Trophoblast cell (in vitro differentiated cells and primary cell): ENCODE data around the gene CTNS.

Source experiments
- DNase-seq, 2 donors: peaks; one replicate each; pipeline ENCODE4 v3.0.0-alpha.2; 2016
- H2AFZ ChIP-seq: 2 replicates; pipeline ENCODE4 v1.6.1; 2013; ENCODE audit warnings: low read length, moderate library complexity, mild to moderate bottlenecking; ENCODE audit not compliant: insufficient read depth, poor library complexity
- H2AK5ac ChIP-seq: 2 replicates; pipeline ENCODE4 v1.6.1; 2013; ENCODE audit warnings: mild to moderate bottlenecking, low read length
- H2BK120ac ChIP-seq: 2 replicates; pipeline ENCODE4 v1.6.1; 2013; ENCODE audit warnings: low read length, mild to moderate bottlenecking, moderate library complexity; ENCODE audit not compliant: insufficient read depth, poor library complexity
- H2BK12ac ChIP-seq: 2 replicates; pipeline ENCODE4 v1.6.1; 2013; ENCODE audit warnings: mild to moderate bottlenecking, low read length, moderate library complexity
- H2BK5ac ChIP-seq: 2 replicates; pipeline ENCODE4 v1.6.1; 2013; ENCODE audit warnings: low read length, low read depth, moderate library complexity, mild to moderate bottlenecking; ENCODE audit not compliant: poor library complexity
- H3K14ac ChIP-seq: 2 replicates; pipeline ENCODE4 v1.6.1; 2013; ENCODE audit warnings: mild to moderate bottlenecking, low read length
- H3K18ac ChIP-seq: 2 replicates; pipeline ENCODE4 v1.6.1; 2013; ENCODE audit warnings: mild to moderate bottlenecking, low read length
- H3K23ac ChIP-seq: 2 replicates; pipeline ENCODE4 v1.6.1; 2013; ENCODE audit warnings: low read length
- H3K27ac ChIP-seq: 2 replicates; pipeline ENCODE4 v1.5.1; 2013; ENCODE audit warnings: low read depth, mild to moderate bottlenecking, inconsistent platforms, low read length, moderate library complexity
- H3K27me3 ChIP-seq: 2 replicates; pipeline ENCODE4 v1.6.1; 2013; ENCODE audit warnings: inconsistent platforms, mild to moderate bottlenecking, low read length, moderate library complexity; ENCODE audit not compliant: insufficient read depth
- H3K36me3 ChIP-seq, 2 experiments: 1 replicate in 1 of 2; 2 replicates in 1 of 2; pipeline ENCODE4 v1.6.1; 2013; ENCODE audit warnings: low read length in 2 of 2, mild to moderate bottlenecking in 2 of 2, moderate library complexity in 1 of 2; ENCODE audit not compliant: insufficient read depth in 2 of 2, control insufficient read depth in 1 of 2
- H3K4ac ChIP-seq: 2 replicates; pipeline ENCODE4 v1.6.1; 2013; ENCODE audit warnings: low read depth, mild to moderate bottlenecking, low read length, moderate library complexity
- H3K4me1 ChIP-seq, 2 experiments: 1 replicate in 1 of 2; 2 replicates in 1 of 2; pipeline ENCODE4 v1.6.1; 2013; ENCODE audit warnings: low read length in 2 of 2, mild to moderate bottlenecking in 2 of 2, moderate library complexity in 1 of 2; ENCODE audit not compliant: insufficient read depth in 2 of 2, control insufficient read depth in 1 of 2
- H3K4me2 ChIP-seq: 2 replicates; pipeline ENCODE4 v1.6.1; 2013; ENCODE audit warnings: inconsistent platforms, mild to moderate bottlenecking, low read length, moderate library complexity
- H3K4me3 ChIP-seq: 2 replicates; pipeline ENCODE4 v1.5.1; 2013; ENCODE audit warnings: mild to moderate bottlenecking, low read depth, low read length, inconsistent platforms
- H3K79me1 ChIP-seq: one replicate; pipeline ENCODE4 v1.6.1; 2013; ENCODE audit warnings: low read length
- H3K79me2 ChIP-seq: 2 replicates; pipeline ENCODE4 v1.6.1; 2013; ENCODE audit warnings: low read length, mild to moderate bottlenecking; ENCODE audit not compliant: control insufficient read depth, insufficient read depth, poor library complexity
- H3K9ac ChIP-seq: 2 replicates; pipeline ENCODE4 v1.6.1; 2013; ENCODE audit warnings: mild to moderate bottlenecking, low read length
- H3K9me3 ChIP-seq: 2 replicates; pipeline ENCODE4 v1.6.1; 2013; ENCODE audit warnings: low read depth, mild to moderate bottlenecking, control low read depth, inconsistent platforms, low read length; ENCODE audit not compliant: insufficient read depth
- H4K12ac ChIP-seq: 2 replicates; pipeline ENCODE4 v1.6.1; 2013; ENCODE audit warnings: low read depth, mild to moderate bottlenecking, low read length, moderate library complexity
- H4K8ac ChIP-seq: 2 replicates; pipeline ENCODE4 v1.6.1; 2013; ENCODE audit warnings: low read depth, mild to moderate bottlenecking, low read length, moderate library complexity
- H4K91ac ChIP-seq: one replicate; pipeline ENCODE4 v1.6.1; 2013; ENCODE audit warnings: low read depth, mild to moderate bottlenecking, low read length, moderate library complexity
- WGBS: extraction: QIAGEN DNeasy Blood & Tissue Kit; methylation state at CpG from one replicate; pipeline ENCODE4 v1.1.7; 2013; ENCODE audit warnings: missing lambda C conversion rate; ENCODE audit not compliant: insufficient read length, insufficient coverage; ENCODE audit errors: extremely low coverage; 5-methylcytosine and 5-hydroxymethylcytosine counted together

Gene CTNS

GRCh38 chr17:3657588-3657869 lies 21.0 kb downstream of the CTNS start:
- Histone ChIP-seq H3K36me3 (peaks cover 13 to 24% of the 10 kb centered on the region in 2 experiments), H2BK120ac (no peak overlapping the region), H2AK5ac (no peak overlapping the region), H3K27me3 (no peaks in the 10 kb centered on the region), H2BK5ac (no peak overlapping the region), H3K14ac (no peak overlapping the region), H3K23ac (no peak overlapping the region), H3K27ac (no peak overlapping the region), H2BK12ac (no peak overlapping the region), H3K4me2 (no peak overlapping the region), H4K8ac (no peak overlapping the region), H2AFZ (no peak overlapping the region), H4K12ac (no peak overlapping the region), H3K79me1 (no peaks in the 10 kb centered on the region), H3K9me3 (no peaks in the 10 kb centered on the region), H3K79me2 (no peaks in the 10 kb centered on the region), H3K18ac (no peak overlapping the region), H4K91ac (no peak overlapping the region), H3K4ac (no peak overlapping the region), H3K4me1 (peaks cover 0 to 7% of the 10 kb centered on the region in 2 experiments), H3K4me3 (no peak overlapping the region), H3K9ac (no peak overlapping the region)
- no CpG with 5 or more reads among the region's 7 CpGs for WGBS
- DNase-seq = no peak

DNA sequence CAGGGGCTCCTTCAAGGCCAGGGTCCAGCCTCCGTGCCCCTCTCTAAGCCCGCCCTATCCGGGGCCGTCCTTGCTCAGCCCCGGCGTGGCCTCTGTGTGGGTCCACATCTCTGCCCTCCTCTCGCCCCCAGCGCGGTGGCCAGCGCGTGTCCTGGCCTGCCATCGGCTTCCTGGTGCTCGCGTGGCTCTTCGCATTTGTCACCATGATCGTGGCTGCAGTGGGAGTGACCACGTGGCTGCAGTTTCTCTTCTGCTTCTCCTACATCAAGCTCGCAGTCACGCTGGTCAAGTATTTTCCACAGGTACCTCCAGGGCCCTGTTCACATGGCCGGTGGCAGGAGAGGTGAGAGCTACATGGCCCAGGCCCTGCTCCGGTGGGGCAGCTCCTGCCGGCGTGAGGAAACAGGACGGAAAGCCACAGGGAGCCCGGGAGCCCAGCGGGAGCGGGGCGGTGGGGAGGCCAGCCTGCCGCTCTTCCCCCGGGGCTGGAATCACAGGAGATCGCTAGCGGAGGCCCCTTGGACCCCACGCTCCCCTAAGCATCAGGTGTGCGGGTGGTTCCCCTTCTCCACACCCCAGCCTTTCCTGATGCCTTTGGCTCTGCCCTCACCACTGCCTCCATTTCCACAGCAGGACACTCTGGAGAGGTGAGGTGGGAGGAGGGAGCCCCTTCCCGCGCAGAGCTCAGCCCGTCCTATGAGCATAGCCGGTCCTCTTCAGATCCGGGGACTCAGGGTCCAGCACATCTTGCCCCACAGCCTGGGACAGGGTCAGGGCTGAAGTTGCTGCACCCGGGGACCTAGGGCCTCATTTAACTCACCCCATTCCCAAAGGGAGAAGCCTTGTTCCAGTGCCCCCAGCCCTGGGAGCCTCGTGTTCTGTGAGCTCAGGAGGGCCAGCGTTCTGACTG lies 21.6 kb downstream of the CTNS start:
- Histone ChIP-seq H3K9ac (no peak overlapping the region), H2BK12ac (no peak overlapping the region), H3K4ac (no peak overlapping the region), H3K27ac (no peak overlapping the region), H3K14ac (no peak overlapping the region), H3K9me3 (no peaks in the 10 kb centered on the region), H3K4me2 (no peak overlapping the region), H3K79me1 (no peaks in the 10 kb centered on the region), H4K8ac (no peak overlapping the region), H3K4me3 (no peak overlapping the region), H3K18ac (no peak overlapping the region), H3K36me3 (peaks cover 16 to 27% of the 10 kb centered on the region in 2 experiments), H3K79me2 (no peaks in the 10 kb centered on the region), H3K4me1 (peaks cover 0 to 7% of the 10 kb centered on the region in 2 experiments), H2AK5ac (no peak overlapping the region), H3K23ac (no peak overlapping the region), H2AFZ (no peak overlapping the region), H4K91ac (no peak overlapping the region), H2BK120ac (no peak overlapping the region), H4K12ac (no peak overlapping the region), H2BK5ac (no peak overlapping the region), H3K27me3 (no peaks in the 10 kb centered on the region)
- WGBS = no CpG with 5 or more reads among the region's 42 CpGs
- DNase-seq = no peak

DNA sequence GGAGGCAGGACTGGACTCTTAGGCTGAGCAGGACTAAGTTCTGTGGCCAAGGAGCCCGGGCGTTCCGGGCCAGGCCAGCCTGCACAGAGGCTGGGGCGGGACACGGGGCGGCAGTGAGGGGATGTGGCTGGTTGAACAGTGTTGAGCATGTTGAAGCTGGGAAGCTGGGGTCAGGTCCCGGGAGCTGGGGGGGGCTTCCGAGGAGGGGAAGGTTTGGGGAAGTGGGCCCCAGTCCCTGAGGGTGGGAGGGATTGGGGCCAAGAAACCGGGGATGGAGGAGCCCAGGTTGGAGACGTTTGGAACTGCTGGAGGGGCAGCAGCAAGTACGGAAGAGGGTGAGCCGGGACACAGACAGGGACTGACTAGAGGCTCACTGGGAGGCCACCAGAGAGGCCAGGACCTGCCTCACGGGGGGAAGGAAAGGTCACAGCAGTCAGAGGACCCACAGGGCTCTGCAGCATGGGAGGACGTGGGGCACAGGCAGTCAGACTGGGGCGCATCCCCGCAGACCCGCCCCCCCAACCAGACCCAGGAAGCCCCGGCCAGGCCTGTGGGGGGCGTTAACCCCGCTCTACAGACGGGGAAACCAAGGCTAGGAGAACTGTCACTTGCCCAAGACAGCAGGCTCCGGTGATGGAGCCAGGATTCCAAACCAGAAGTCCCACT lies 22.4 kb downstream of the CTNS start:
- no peaks in the 10 kb centered on the region for H3K27me3 ChIP-seq

GRCh38 chr17:3659541-3660111 lies 23.1 kb downstream of the CTNS start:
- Histone ChIP-seq H4K8ac (no peak overlapping the region), H3K4me1 (peaks cover 0 to 7% of the 10 kb centered on the region in 2 experiments), H3K27me3 (no peaks in the 10 kb centered on the region), H2BK120ac (no peak overlapping the region), H4K91ac (no peak overlapping the region), H3K4me3 (no peak overlapping the region), H3K4me2 (no peak overlapping the region), H3K14ac (no peak overlapping the region), H3K27ac (no peak overlapping the region), H3K9ac (no peak overlapping the region), H2BK5ac (no peak overlapping the region), H2AK5ac (no peak overlapping the region), H2BK12ac (no peak overlapping the region), H2AFZ (no peak overlapping the region), H3K4ac (no peak overlapping the region), H3K79me2 (no peaks in the 10 kb centered on the region), H4K12ac (no peak overlapping the region), H3K79me1 (no peaks in the 10 kb centered on the region), H3K18ac (peak overlapping the region; percentile 21), H3K9me3 (no peaks in the 10 kb centered on the region), H3K36me3 (peaks cover 31 to 42% of the 10 kb centered on the region in 2 experiments), H3K23ac (no peak overlapping the region)
- DNase-seq = peak; percentile 73 to 76
- no CpG with 5 or more reads among the region's 22 CpGs for WGBS

More for the DNA sequence above, 22.4 kb downstream of the CTNS start:
- peaks cover 24 to 35% of the 10 kb centered on the region in 2 experiments for H3K36me3 ChIP-seq
- no peak overlapping the region for H4K12ac ChIP-seq
- H4K91ac ChIP-seq = no peak overlapping the region
- peaks cover 0 to 7% of the 10 kb centered on the region in 2 experiments for H3K4me1 ChIP-seq
- H3K79me2 ChIP-seq = no peaks in the 10 kb centered on the region
- no CpG with 5 or more reads among the region's 22 CpGs for WGBS
- H3K14ac ChIP-seq = no peak overlapping the region
- H2BK5ac ChIP-seq = no peak overlapping the region
- no peak overlapping the region for H2BK120ac ChIP-seq
- no peak overlapping the region for H3K4me2 ChIP-seq
- DNase-seq = no peak
- H3K23ac ChIP-seq = no peak overlapping the region
- no peaks in the 10 kb centered on the region for H3K9me3 ChIP-seq
- no peak overlapping the region for H3K27ac ChIP-seq
- H2BK12ac ChIP-seq = no peak overlapping the region
- no peak overlapping the region for H3K4ac ChIP-seq
- H3K4me3 ChIP-seq = no peak overlapping the region
- H2AK5ac ChIP-seq = no peak overlapping the region
- H4K8ac ChIP-seq = no peak overlapping the region
- H3K9ac ChIP-seq = no peak overlapping the region
- H3K79me1 ChIP-seq = no peaks in the 10 kb centered on the region
- no peak overlapping the region for H2AFZ ChIP-seq
- H3K18ac ChIP-seq = no peak overlapping the region
